SK-N-SH treated with all-trans-retinoic acid at 6 μM for 48 hours (cell line): Measurements from ENCODE around the gene SMYD4.

ENCODE experiments used
- ATAC-seq: fragments of 200-7000 bp; cut with Tn5 transposase; 3 replicates; pipeline ENCODE4 v1.9.1; 2020; ENCODE audit warnings: mild to moderate bottlenecking, moderate library complexity
- ARNTL ChIP-seq: fragments of 450-650 bp; formaldehyde crosslinking; IDR thresholded peaks from 2 replicates; pipeline ENCODE4 v1.5.0; 2020; ENCODE audit warnings: low read depth, mild to moderate bottlenecking, moderate library complexity, borderline replicate concordance
- BACH2 ChIP-seq: fragments of 250-450 bp; sonication (Bioruptor Pico); IDR thresholded peaks from 2 replicates; pipeline ENCODE4 v1.9.0; 2021; ENCODE audit warnings: mild to moderate bottlenecking, borderline replicate concordance
- CSDC2 ChIP-seq: fragments of 250-450 bp; sonication (Bioruptor Pico); IDR thresholded peaks from 2 replicates; pipeline ENCODE4 v1.5.0; 2020; ENCODE audit warnings: mild to moderate bottlenecking, moderate library complexity
- ESRRG ChIP-seq: fragments of 250-450 bp; sonication (Bioruptor Pico); IDR thresholded peaks from 2 replicates; pipeline ENCODE4 v1.6.1; 2021; ENCODE audit warnings: mild to moderate bottlenecking
- PPARA ChIP-seq: fragments of 250-450 bp; sonication (Bioruptor Pico); IDR thresholded peaks from 2 replicates; pipeline ENCODE4 v1.5.0; 2020; ENCODE audit warnings: mild to moderate bottlenecking, borderline replicate concordance
- RARB ChIP-seq: fragments of 250-450 bp; sonication (Bioruptor Pico); IDR thresholded peaks from 2 replicates; pipeline ENCODE4 v1.8.0; 2021; ENCODE audit warnings: mild to moderate bottlenecking, moderate library complexity
- SNAI2 ChIP-seq: fragments of 250-450 bp; sonication (Bioruptor Pico); IDR thresholded peaks from 2 replicates; pipeline ENCODE4 v1.5.0; 2020; ENCODE audit warnings: mild to moderate bottlenecking, moderate library complexity
- TCF4 ChIP-seq: fragments of 250-450 bp; sonication (Bioruptor Pico); IDR thresholded peaks from 2 replicates; pipeline ENCODE4 v1.8.0; 2021; ENCODE audit warnings: mild to moderate bottlenecking, moderate library complexity, borderline replicate concordance
- TOX ChIP-seq: fragments of 250-450 bp; sonication (Bioruptor Pico); IDR thresholded peaks from 2 replicates; pipeline ENCODE4 v1.8.0; 2021; ENCODE audit warnings: mild to moderate bottlenecking, moderate library complexity, borderline replicate concordance
- ZC3H10 ChIP-seq: fragments of 250-450 bp; sonication (Bioruptor Pico); IDR thresholded peaks from 2 replicates; pipeline ENCODE4 v1.5.1; 2021; ENCODE audit warnings: mild to moderate bottlenecking, moderate library complexity
- ZFP3 ChIP-seq: fragments of 250-450 bp; sonication (Bioruptor Pico); IDR thresholded peaks from 2 replicates; pipeline ENCODE4 v1.5.0; 2020; ENCODE audit warnings: mild to moderate bottlenecking, moderate library complexity
- ZFP30 ChIP-seq: fragments of 450-650 bp; formaldehyde crosslinking; IDR thresholded peaks from 2 replicates; pipeline ENCODE4 v1.5.0; 2022; ENCODE audit warnings: mild to moderate bottlenecking, moderate library complexity
- ZNF565 ChIP-seq: fragments of 450-650 bp; formaldehyde crosslinking; conservative IDR thresholded peaks from 2 replicates; pipeline ENCODE4 v1.5.0; 2020; ENCODE audit warnings: low read depth, mild to moderate bottlenecking, moderate library complexity
- ZNF70 ChIP-seq: fragments of 450-650 bp; formaldehyde crosslinking; IDR thresholded peaks from 2 replicates; pipeline ENCODE4 v1.5.0; 2020; ENCODE audit warnings: mild to moderate bottlenecking, moderate library complexity
- TF ChIP-seq, protein P1 (sequence below): fragments of 250-450 bp; sonication (Bioruptor Pico); IDR thresholded peaks from 2 replicates; pipeline ENCODE4 v1.8.0; 2021; ENCODE audit warnings: low read depth, mild to moderate bottlenecking, moderate library complexity, borderline replicate concordance
- TF ChIP-seq, protein P2 (sequence below): fragments of 250-450 bp; sonication (Bioruptor Pico); IDR thresholded peaks from 2 replicates; pipeline ENCODE4 v1.5.1; 2020; ENCODE audit warnings: low read depth, mild to moderate bottlenecking, moderate library complexity
- TF ChIP-seq, protein P3 (sequence below): fragments of 250-450 bp; sonication (Bioruptor Pico); IDR thresholded peaks from 2 replicates; pipeline ENCODE4 v1.5.1; 2021; ENCODE audit warnings: mild to moderate bottlenecking, moderate library complexity
- TF ChIP-seq, protein P4 (sequence below): fragments of 250-450 bp; sonication (Bioruptor Pico); IDR thresholded peaks from 2 replicates; pipeline ENCODE4 v1.8.0; 2020; ENCODE audit warnings: mild to moderate bottlenecking, moderate library complexity, borderline replicate concordance
- TF ChIP-seq, protein P5 (sequence below): fragments of 250-450 bp; sonication (Bioruptor Pico); IDR thresholded peaks from 2 replicates; pipeline ENCODE4 v1.5.0; 2020; ENCODE audit warnings: mild to moderate bottlenecking, moderate library complexity

The SMYD4 gene

DNA sequence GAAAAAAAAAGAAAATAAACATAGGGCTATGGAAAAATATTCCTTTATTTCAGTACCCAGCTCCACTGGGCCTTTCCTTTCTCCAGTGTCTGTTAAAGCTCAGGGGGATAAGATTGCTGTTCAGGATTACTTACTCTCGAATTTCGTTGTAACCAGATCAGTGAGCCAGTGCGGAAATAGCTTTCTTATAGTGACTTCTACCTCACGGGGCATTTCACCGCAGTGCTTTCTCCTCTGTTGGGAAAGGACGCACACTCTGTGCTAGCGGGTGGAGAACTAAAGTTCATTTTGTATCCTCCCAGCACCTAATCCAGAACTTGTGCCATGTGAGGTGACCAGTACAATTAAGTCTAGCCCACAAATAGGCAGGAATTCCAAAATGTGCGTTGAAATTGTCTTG, 38.4 kb upstream of the SMYD4 start:
- no peak for TF ChIP-seq ESRRG (CRISPR knock-in tag)
- TF ChIP-seq, protein P1, sequence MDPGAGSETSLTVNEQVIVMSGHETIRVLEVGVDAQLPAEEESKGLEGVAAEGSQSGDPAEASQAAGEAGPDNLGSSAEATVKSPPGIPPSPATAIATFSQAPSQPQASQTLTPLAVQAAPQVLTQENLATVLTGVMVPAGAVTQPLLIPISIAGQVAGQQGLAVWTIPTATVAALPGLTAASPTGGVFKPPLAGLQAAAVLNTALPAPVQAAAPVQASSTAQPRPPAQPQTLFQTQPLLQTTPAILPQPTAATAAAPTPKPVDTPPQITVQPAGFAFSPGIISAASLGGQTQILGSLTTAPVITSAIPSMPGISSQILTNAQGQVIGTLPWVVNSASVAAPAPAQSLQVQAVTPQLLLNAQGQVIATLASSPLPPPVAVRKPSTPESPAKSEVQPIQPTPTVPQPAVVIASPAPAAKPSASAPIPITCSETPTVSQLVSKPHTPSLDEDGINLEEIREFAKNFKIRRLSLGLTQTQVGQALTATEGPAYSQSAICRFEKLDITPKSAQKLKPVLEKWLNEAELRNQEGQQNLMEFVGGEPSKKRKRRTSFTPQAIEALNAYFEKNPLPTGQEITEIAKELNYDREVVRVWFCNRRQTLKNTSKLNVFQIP, result no peak
- TF ChIP-seq, protein P2, sequence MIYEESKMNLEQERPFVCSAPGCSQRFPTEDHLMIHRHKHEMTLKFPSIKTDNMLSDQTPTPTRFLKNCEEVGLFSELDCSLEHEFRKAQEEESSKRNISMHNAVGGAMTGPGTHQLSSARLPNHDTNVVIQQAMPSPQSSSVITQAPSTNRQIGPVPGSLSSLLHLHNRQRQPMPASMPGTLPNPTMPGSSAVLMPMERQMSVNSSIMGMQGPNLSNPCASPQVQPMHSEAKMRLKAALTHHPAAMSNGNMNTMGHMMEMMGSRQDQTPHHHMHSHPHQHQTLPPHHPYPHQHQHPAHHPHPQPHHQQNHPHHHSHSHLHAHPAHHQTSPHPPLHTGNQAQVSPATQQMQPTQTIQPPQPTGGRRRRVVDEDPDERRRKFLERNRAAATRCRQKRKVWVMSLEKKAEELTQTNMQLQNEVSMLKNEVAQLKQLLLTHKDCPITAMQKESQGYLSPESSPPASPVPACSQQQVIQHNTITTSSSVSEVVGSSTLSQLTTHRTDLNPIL (CRISPR knock-in tag), result no peak
- no peak for TF ChIP-seq ZNF70 (CRISPR knock-in tag)
- TF ChIP-seq BACH2 (CRISPR knock-in tag), result no peak
- ATAC-seq, result no peak

DNA sequence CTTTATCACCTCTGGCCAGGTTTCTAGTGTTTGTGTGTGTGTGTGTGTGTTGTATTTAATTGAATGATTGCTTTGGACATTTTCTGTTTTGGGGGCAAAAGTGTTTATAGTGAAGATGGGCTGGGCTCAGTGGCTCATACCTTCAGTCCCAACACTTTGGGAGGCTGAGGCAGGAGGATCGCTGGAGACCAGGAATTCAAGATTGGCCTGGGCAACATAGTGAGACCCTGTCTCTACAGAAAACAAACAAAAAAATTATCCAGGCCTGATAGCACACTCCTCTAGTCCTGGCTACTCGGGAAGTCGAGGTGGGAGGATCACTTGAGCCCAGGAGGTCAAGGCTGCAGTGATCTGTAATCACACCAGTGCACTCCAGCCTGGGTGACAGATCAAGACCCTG, 37.6 kb upstream of the SMYD4 start:
- ATAC-seq, result no peak
- TF ChIP-seq, protein P3, sequence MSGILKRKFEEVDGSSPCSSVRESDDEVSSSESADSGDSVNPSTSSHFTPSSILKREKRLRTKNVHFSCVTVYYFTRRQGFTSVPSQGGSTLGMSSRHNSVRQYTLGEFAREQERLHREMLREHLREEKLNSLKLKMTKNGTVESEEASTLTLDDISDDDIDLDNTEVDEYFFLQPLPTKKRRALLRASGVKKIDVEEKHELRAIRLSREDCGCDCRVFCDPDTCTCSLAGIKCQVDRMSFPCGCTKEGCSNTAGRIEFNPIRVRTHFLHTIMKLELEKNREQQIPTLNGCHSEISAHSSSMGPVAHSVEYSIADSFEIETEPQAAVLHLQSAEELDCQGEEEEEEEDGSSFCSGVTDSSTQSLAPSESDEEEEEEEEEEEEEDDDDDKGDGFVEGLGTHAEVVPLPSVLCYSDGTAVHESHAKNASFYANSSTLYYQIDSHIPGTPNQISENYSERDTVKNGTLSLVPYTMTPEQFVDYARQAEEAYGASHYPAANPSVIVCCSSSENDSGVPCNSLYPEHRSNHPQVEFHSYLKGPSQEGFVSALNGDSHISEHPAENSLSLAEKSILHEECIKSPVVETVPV, result no peak
- TF ChIP-seq TCF4 (CRISPR knock-in tag) (no peak), CSDC2 (CRISPR knock-in tag) (no peak), ZNF565 (no peak), ARNTL (CRISPR knock-in tag) (no peak), TOX (CRISPR knock-in tag) (no peak), RARB (CRISPR knock-in tag) (no peak), ZFP3 (CRISPR knock-in tag) (no peak), ZC3H10 (no peak), ESRRG (CRISPR knock-in tag) (no peak), SNAI2 (CRISPR knock-in tag) (no peak), PPARA (CRISPR knock-in tag) (no peak), ZFP30 (CRISPR knock-in tag) (no peak)
- TF ChIP-seq, protein P2 (CRISPR knock-in tag), result no peak
- TF ChIP-seq, protein P1, result no peak
- TF ChIP-seq, protein P4, sequence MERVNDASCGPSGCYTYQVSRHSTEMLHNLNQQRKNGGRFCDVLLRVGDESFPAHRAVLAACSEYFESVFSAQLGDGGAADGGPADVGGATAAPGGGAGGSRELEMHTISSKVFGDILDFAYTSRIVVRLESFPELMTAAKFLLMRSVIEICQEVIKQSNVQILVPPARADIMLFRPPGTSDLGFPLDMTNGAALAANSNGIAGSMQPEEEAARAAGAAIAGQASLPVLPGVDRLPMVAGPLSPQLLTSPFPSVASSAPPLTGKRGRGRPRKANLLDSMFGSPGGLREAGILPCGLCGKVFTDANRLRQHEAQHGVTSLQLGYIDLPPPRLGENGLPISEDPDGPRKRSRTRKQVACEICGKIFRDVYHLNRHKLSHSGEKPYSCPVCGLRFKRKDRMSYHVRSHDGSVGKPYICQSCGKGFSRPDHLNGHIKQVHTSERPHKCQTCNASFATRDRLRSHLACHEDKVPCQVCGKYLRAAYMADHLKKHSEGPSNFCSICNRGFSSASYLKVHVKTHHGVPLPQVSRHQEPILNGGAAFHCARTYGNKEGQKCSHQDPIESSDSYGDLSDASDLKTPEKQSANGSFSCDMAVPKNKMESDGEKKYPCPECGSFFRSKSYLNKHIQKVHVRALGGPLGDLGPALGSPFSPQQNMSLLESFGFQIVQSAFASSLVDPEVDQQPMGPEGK (CRISPR knock-in tag), result no peak
- TF ChIP-seq, protein P5, sequence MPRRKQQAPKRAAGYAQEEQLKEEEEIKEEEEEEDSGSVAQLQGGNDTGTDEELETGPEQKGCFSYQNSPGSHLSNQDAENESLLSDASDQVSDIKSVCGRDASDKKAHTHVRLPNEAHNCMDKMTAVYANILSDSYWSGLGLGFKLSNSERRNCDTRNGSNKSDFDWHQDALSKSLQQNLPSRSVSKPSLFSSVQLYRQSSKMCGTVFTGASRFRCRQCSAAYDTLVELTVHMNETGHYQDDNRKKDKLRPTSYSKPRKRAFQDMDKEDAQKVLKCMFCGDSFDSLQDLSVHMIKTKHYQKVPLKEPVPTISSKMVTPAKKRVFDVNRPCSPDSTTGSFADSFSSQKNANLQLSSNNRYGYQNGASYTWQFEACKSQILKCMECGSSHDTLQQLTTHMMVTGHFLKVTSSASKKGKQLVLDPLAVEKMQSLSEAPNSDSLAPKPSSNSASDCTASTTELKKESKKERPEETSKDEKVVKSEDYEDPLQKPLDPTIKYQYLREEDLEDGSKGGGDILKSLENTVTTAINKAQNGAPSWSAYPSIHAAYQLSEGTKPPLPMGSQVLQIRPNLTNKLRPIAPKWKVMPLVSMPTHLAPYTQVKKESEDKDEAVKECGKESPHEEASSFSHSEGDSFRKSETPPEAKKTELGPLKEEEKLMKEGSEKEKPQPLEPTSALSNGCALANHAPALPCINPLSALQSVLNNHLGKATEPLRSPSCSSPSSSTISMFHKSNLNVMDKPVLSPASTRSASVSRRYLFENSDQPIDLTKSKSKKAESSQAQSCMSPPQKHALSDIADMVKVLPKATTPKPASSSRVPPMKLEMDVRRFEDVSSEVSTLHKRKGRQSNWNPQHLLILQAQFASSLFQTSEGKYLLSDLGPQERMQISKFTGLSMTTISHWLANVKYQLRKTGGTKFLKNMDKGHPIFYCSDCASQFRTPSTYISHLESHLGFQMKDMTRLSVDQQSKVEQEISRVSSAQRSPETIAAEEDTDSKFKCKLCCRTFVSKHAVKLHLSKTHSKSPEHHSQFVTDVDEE (CRISPR knock-in tag), result no peak
